Common myeloid progenitor, CD34-positive (primary cell): Measurements from ENCODE around the gene SLC2A4.

ENCODE experiments used
- CTCF ChIA-PET: fragments of 350-600 bp; sonication (Branson Sonifier 250); formaldehyde crosslinking; loops from one replicate; lab custom pipeline; 2021; ENCODE audit warnings: antibody characterized with exemption; lab: Charles Lee
- POLR2A ChIA-PET: fragments of 350-600 bp; sonication (Branson Sonifier 250); formaldehyde crosslinking; loops from one replicate; lab custom pipeline; 2021; ENCODE audit warnings: antibody characterized with exemption; lab: Charles Lee
- DNase-seq, 3 donors: peaks; one replicate each; pipeline versions ENCODE4 v3.0.0 to v3.0.0-alpha.2; 2013
- H3K27ac ChIP-seq, 2 experiments: 1 replicate in 1 of 2; 2 replicates in 1 of 2; pipeline ENCODE4 v1.7.0; 2013; ENCODE audit warnings: inconsistent platforms in 2 of 2, low read length in 2 of 2, mild to moderate bottlenecking in 2 of 2, low read depth in 1 of 2, moderate library complexity in 1 of 2; ENCODE audit not compliant: severe bottlenecking in 2 of 2, insufficient read depth in 1 of 2, poor library complexity in 1 of 2
- H3K27me3 ChIP-seq, 5 experiments: replicated peaks in 2 of 5; 1 replicate in 3 of 5; 2 replicates in 2 of 5; pipeline versions ENCODE4 v1.6.1 to v1.7.0; 2013; ENCODE audit warnings: low read length in 4 of 5, mild to moderate bottlenecking in 2 of 5, moderate library complexity in 2 of 5, inconsistent platforms in 1 of 5; ENCODE audit not compliant: insufficient read depth in 5 of 5, control insufficient read depth in 4 of 5
- H3K36me3 ChIP-seq, 4 experiments: 1 replicate in 2 of 4; 2 replicates in 2 of 4; pipeline versions ENCODE4 v1.6.1 to v1.7.0; 2013; ENCODE audit warnings: low read length in 3 of 4, control low read depth in 1 of 4, mild to moderate bottlenecking in 1 of 4; ENCODE audit not compliant: control insufficient read depth in 4 of 4, insufficient read depth in 4 of 4
- H3K4me1 ChIP-seq, 4 experiments: 1 replicate in 3 of 4; 2 replicates in 1 of 4; pipeline versions ENCODE4 v1.6.1 to v1.7.1; 2013; ENCODE audit warnings: low read length in 3 of 4, mild to moderate bottlenecking in 3 of 4, control low read depth in 1 of 4, inconsistent platforms in 1 of 4, moderate library complexity in 1 of 4; ENCODE audit not compliant: control insufficient read depth in 4 of 4, insufficient read depth in 4 of 4; ENCODE audit errors: control extremely low read depth in 1 of 4
- H3K4me3 ChIP-seq, 7 experiments: 1 replicate in 4 of 7; 2 replicates in 3 of 7; pipeline versions ENCODE4 v1.5.1 to v1.7.0; 2013; ENCODE audit warnings: mild to moderate bottlenecking in 7 of 7, low read length in 6 of 7, moderate library complexity in 6 of 7, inconsistent platforms in 2 of 7, low read depth in 2 of 7, control low read depth in 1 of 7; ENCODE audit not compliant: insufficient read depth in 4 of 7, control insufficient read depth in 1 of 7; ENCODE audit errors: extremely low read depth in 1 of 7
- H3K9me3 ChIP-seq, 5 experiments: 1 replicate in 4 of 5; 2 replicates in 1 of 5; pipeline versions ENCODE4 v1.6.1 to v1.7.1; 2013; ENCODE audit warnings: low read length in 4 of 5, mild to moderate bottlenecking in 2 of 5, inconsistent platforms in 1 of 5, low read depth in 1 of 5, moderate library complexity in 1 of 5; ENCODE audit not compliant: control insufficient read depth in 4 of 5, insufficient read depth in 2 of 5; ENCODE audit errors: control extremely low read depth in 1 of 5
- WGBS: methylation state at CpG from one replicate; pipeline ENCODE4 v1.1.5; 2013; ENCODE audit not compliant: insufficient coverage; 5-methylcytosine and 5-hydroxymethylcytosine counted together

SLC2A4 gene

GRCh38 chr17:7284911-7285310 is 3.4 kb downstream of the SLC2A4 start:
- ChIA-PET CTCF (interaction anchor here (1.0 to 6.5 kb wide), 6 partner anchors 7 to 62 kb away, joined by 3 to 46 read pairs (median 6); partner anchors contain the start of gene ACAP1), POLR2A (no interaction called here)
- Histone ChIP-seq H3K9me3 (no peaks in the 10 kb centered on the region), H3K36me3 (peaks cover 0 to 5% (median 0%) of the 10 kb centered on the region in 4 experiments), H3K27ac (no peak overlapping the region), H3K4me3 (no peak overlapping the region), H3K4me1 (peaks cover 0 to 47% (median 41%) of the 10 kb centered on the region in 4 experiments), H3K27me3 (no peaks in the 10 kb centered on the region)
- DNase-seq: no peak
- 95% methylated on average over 9 of the region's 16 CpGs for WGBS

GRCh38 chr17:7285679-7286078 is 4.2 kb downstream of the SLC2A4 start:
- CTCF ChIA-PET: interaction anchor here (1.8 to 6.5 kb wide), 4 partner anchors 6 to 63 kb away, joined by 5 to 46 read pairs (median 26); no protein-coding TSS in a partner anchor
- peaks cover 0 to 42% (median 38%) of the 10 kb centered on the region in 4 experiments for H3K4me1 ChIP-seq
- POLR2A ChIA-PET: no interaction called here
- no peak overlapping the region for H3K27ac ChIP-seq
- 94% methylated on average over 12 of the region's 12 CpGs for WGBS
- H3K36me3 ChIP-seq: peaks cover 0 to 5% (median 0%) of the 10 kb centered on the region in 4 experiments
- no peaks in the 10 kb centered on the region for H3K9me3 ChIP-seq
- no peak overlapping the region for H3K4me3 ChIP-seq
- peaks cover 0 to 2% (median 0%) of the 10 kb centered on the region in 5 experiments for H3K27me3 ChIP-seq
- DNase-seq: no peak

GRCh38 chr17:7289256-7290032 is 7.9 kb downstream of the SLC2A4 start:
- Histone ChIP-seq H3K9me3 (no peaks in the 10 kb centered on the region), H3K27me3 (peaks cover 0 to 27% (median 11%) of the 10 kb centered on the region in 5 experiments), H3K36me3 (peaks cover 0 to 4% (median 0%) of the 10 kb centered on the region in 4 experiments), H3K4me1 (peaks cover 0 to 22% (median 17%) of the 10 kb centered on the region in 4 experiments), H3K4me3 (no peak overlapping the region), H3K27ac (no peak overlapping the region)
- ChIA-PET POLR2A (no interaction called here), CTCF (interaction anchor here (5.7 kb wide), 1 partner anchor 8 kb away, joined by 46 read pairs; no protein-coding TSS in a partner anchor)
- WGBS: 94% methylated on average over 15 of the region's 18 CpGs
- no peak for DNase-seq

- peaks cover 0 to 32% (median 11%) of the 10 kb centered on the region in 5 experiments for H3K27me3 ChIP-seq
- ChIA-PET POLR2A (no interaction called here), CTCF (interaction anchor here (4.6 kb wide), 1 partner anchor 7 kb away, joined by 45 read pairs; the partner anchor contains the start of gene SLC2A4)
- H3K36me3 ChIP-seq: no peaks in the 10 kb centered on the region
- no peak overlapping the region for H3K27ac ChIP-seq
- H3K4me1 ChIP-seq: peaks cover 0 to 27% (median 22%) of the 10 kb centered on the region in 4 experiments
- no peak for DNase-seq
- H3K4me3 ChIP-seq: no peak overlapping the region
- H3K9me3 ChIP-seq: no peaks in the 10 kb centered on the region
- 97% methylated on average over 6 of the region's 19 CpGs for WGBS
Measured at GRCh38 chr17:7290166-7290565, 8.6 kb downstream of the SLC2A4 start.

GRCh38 chr17:7290685-7291084 is 9.2 kb downstream of the SLC2A4 start:
- no peak overlapping the region for H3K27ac ChIP-seq
- CTCF ChIA-PET: interaction anchor here (1.0 to 4.6 kb wide), 2 partner anchors 8 to 50 kb away, joined by 3 to 45 read pairs; partner anchors contain the start of gene SLC2A4
- WGBS: 92% methylated on average over 10 of the region's 11 CpGs
- H3K4me3 ChIP-seq: no peak overlapping the region
- H3K27me3 ChIP-seq: peaks cover 0 to 36% (median 12%) of the 10 kb centered on the region in 5 experiments
- H3K36me3 ChIP-seq: no peaks in the 10 kb centered on the region
- POLR2A ChIA-PET: no interaction called here
- no peak for DNase-seq
- H3K9me3 ChIP-seq: no peaks in the 10 kb centered on the region
- H3K4me1 ChIP-seq: peaks cover 0 to 27% (median 25%) of the 10 kb centered on the region in 4 experiments

- DNase-seq: no peak
- no peak overlapping the region for H3K27ac ChIP-seq
- H3K4me3 ChIP-seq: no peak overlapping the region
- WGBS: 83% methylated on average over 1 of the region's 2 CpGs
- ChIA-PET POLR2A (no interaction called here), CTCF (interaction anchor here (3.1 to 4.6 kb wide), 2 partner anchors 9 to 72 kb away, joined by 7 to 45 read pairs; partner anchors contain the start of genes ACADVL, DLG4 and SLC2A4)
- no peaks in the 10 kb centered on the region for H3K36me3 ChIP-seq
- H3K4me1 ChIP-seq: peaks cover 0 to 27% (median 25%) of the 10 kb centered on the region in 4 experiments
- peaks cover 0 to 43% (median 14%) of the 10 kb centered on the region in 5 experiments for H3K27me3 ChIP-seq
- no peaks in the 10 kb centered on the region for H3K9me3 ChIP-seq
Measured at GRCh38 chr17:7292194-7292593, 10.7 kb downstream of the SLC2A4 start.
